GM12878 (cell line): ENCODE results near the gene ADPRHL1. TPM values are rescaled to one million over a fixed set of nuclear protein-coding genes. Genes with fewer than 3 reads are reported as not detected.

Experiments
- ATAC-seq: fragments of 200-7000 bp; cut with Tn5 transposase; 3 replicates; pipeline ENCODE4 v1.9.1; 2020; ENCODE audit warnings: mild to moderate bottlenecking, moderate library complexity
- BruUV-seq: library from RNA; stranded (reverse); fragments of 400-500 nt; replicated peaks from 2 replicates; lab custom pipeline; 2021; lab: Mats Ljungman, UMichigan
- CTCF ChIA-PET: fragments of 300-600 bp; sonication (Branson Sonifier 250); formaldehyde crosslinking; extraction: SDS; loops from one replicate; lab custom pipeline; 2021; ENCODE audit warnings: inconsistent platforms; lab: Yijun Ruan, JAX
- POLR2A ChIA-PET: fragments of 350-600 bp; formaldehyde crosslinking; extraction: SDS; loops from one replicate; lab custom pipeline; 2021; ENCODE audit warnings: inconsistent platforms; lab: Charles Lee
- RAD21 ChIA-PET: fragments of 300-600 bp; sonication (Branson Sonifier 250); formaldehyde crosslinking; loops from one replicate; lab custom pipeline; 2023; ENCODE audit warnings: antibody characterized with exemption; ENCODE audit not compliant: unreplicated experiment; lab: Charles Lee
- SMC1A ChIA-PET: fragments of 300-600 bp; sonication (Branson Sonifier 250); formaldehyde crosslinking; loops from one replicate; lab custom pipeline; 2023; ENCODE audit not compliant: unreplicated experiment, uncharacterized antibody; lab: Charles Lee
- DNase-seq: peaks from one replicate; pipeline ENCODE4 v3.0.0-alpha.2; 2011; ENCODE audit warnings: low read depth, low spot score
- FAIRE-seq: peaks from 3 replicates; lab custom pipeline; 2011; peaks lifted over from hg19 to GRCh38; lab: Jason Lieb, UNC
- H2AFZ ChIP-seq: 2 replicates; pipeline ENCODE4 v1.6.0; 2011; ENCODE audit warnings: low read depth, low read length, control low read depth; ENCODE audit not compliant: control insufficient read depth
- H3K27ac ChIP-seq: 2 replicates; pipeline ENCODE4 v1.5.1; 2011; ENCODE audit warnings: control low read depth; ENCODE audit not compliant: control insufficient read depth, insufficient read depth
- H3K27me3 ChIP-seq, 2 experiments: replicated peaks in 1 of 2; 2 replicates each; pipeline versions ENCODE4 v1.6.0 to v1.6.1; 2011; ENCODE audit warnings: low read length in 1 of 2; ENCODE audit not compliant: control insufficient read depth in 2 of 2, insufficient read depth in 2 of 2
- H3K36me3 ChIP-seq, 2 experiments: 2 replicates each; pipeline ENCODE4 v1.5.1; 2011; ENCODE audit warnings: low read length in 1 of 2; ENCODE audit not compliant: control insufficient read depth in 2 of 2, insufficient read depth in 2 of 2
- H3K4me1 ChIP-seq: 2 replicates; pipeline ENCODE4 v1.6.1; 2011; ENCODE audit warnings: mild to moderate bottlenecking, low read length, moderate library complexity, mixed read lengths; ENCODE audit not compliant: control insufficient read depth, insufficient read depth
- H3K4me2 ChIP-seq: 2 replicates; pipeline ENCODE4 v1.6.0; 2011; ENCODE audit warnings: control low read depth; ENCODE audit not compliant: control insufficient read depth, insufficient read depth
- H3K4me3 ChIP-seq: fragments of 200-600 bp; sonication (generic); 2 replicates; pipeline ENCODE4 v1.5.1; 2016
- H3K79me2 ChIP-seq: 2 replicates; pipeline ENCODE4 v1.6.0; 2011; ENCODE audit warnings: low read length; ENCODE audit not compliant: control insufficient read depth, insufficient read depth
- H3K9ac ChIP-seq: 2 replicates; pipeline ENCODE4 v1.8.0; 2011; ENCODE audit warnings: low read length, control low read depth, mixed read lengths; ENCODE audit not compliant: control insufficient read depth, insufficient read depth
- H3K9me3 ChIP-seq: replicated peaks from 3 replicates; pipeline ENCODE4 v1.5.1; 2011; ENCODE audit warnings: mild to moderate bottlenecking, low read length; ENCODE audit not compliant: control insufficient read depth, insufficient read depth
- H4K20me1 ChIP-seq: 2 replicates; pipeline ENCODE4 v1.6.0; 2011; ENCODE audit not compliant: control insufficient read depth, insufficient read depth
- CBX5 ChIP-seq: sonication (generic); IDR thresholded peaks from 2 replicates; pipeline ENCODE4 v1.6.1; 2016; ENCODE audit warnings: low read depth, moderate library complexity, mild to moderate bottlenecking, inconsistent platforms
- E2F8 ChIP-seq: fragments of 450-650 bp; IDR thresholded peaks from 2 replicates; pipeline ENCODE4 v1.6.1; 2018; ENCODE audit warnings: mild to moderate bottlenecking, low read depth, moderate library complexity; ENCODE audit not compliant: partially characterized antibody
- HDAC2 ChIP-seq: fragments of 200-600 bp; sonication (generic); IDR thresholded peaks from 2 replicates; pipeline ENCODE4 v1.6.1; 2017
- HSF1 ChIP-seq: fragments of 150-350 bp; IDR thresholded peaks from 2 replicates; pipeline ENCODE4 v1.6.1; 2014; ENCODE audit warnings: mild to moderate bottlenecking, low read depth, low read length
- LARP7 ChIP-seq: fragments of 450-650 bp; IDR thresholded peaks from 2 replicates; pipeline ENCODE4 v1.6.1; 2017; ENCODE audit warnings: mild to moderate bottlenecking
- MLLT1 ChIP-seq: fragments of 450-650 bp; IDR thresholded peaks from 2 replicates; pipeline ENCODE4 v1.6.1; 2016; ENCODE audit warnings: mild to moderate bottlenecking
- MYB ChIP-seq: fragments of 150-350 bp; IDR thresholded peaks from 2 replicates; pipeline ENCODE4 v1.6.1; 2014; ENCODE audit warnings: mild to moderate bottlenecking, low read depth, low read length, borderline replicate concordance
- NBN ChIP-seq: fragments of 450-650 bp; IDR thresholded peaks from 2 replicates; pipeline ENCODE4 v1.6.1; 2016
- NFXL1 ChIP-seq: fragments of 450-650 bp; IDR thresholded peaks from 2 replicates; pipeline ENCODE4 v1.6.1; 2017; ENCODE audit warnings: antibody characterized with exemption, mild to moderate bottlenecking, borderline replicate concordance
- RB1 ChIP-seq: fragments of 450-650 bp; formaldehyde crosslinking; IDR thresholded peaks from 2 replicates; pipeline ENCODE4 v1.6.1; 2017; ENCODE audit warnings: mild to moderate bottlenecking, borderline replicate concordance
- SMARCA5 ChIP-seq: fragments of 450-650 bp; IDR thresholded peaks from 2 replicates; pipeline ENCODE4 v1.6.1; 2017; ENCODE audit warnings: mild to moderate bottlenecking
- YBX1 ChIP-seq: fragments of 450-650 bp; IDR thresholded peaks from 2 replicates; pipeline ENCODE4 v1.6.1; 2016; ENCODE audit warnings: antibody characterized with exemption
- ZNF687 ChIP-seq: fragments of 450-650 bp; IDR thresholded peaks from 2 replicates; pipeline ENCODE4 v1.6.1; 2017; ENCODE audit warnings: mild to moderate bottlenecking, moderate library complexity
- WGBS: methylation state at CpG from one replicate; pipeline ENCODE4 v1.1.6; 2016; ENCODE audit warnings: low lambda C conversion rate; ENCODE audit not compliant: insufficient replicate concordance, insufficient coverage; ENCODE audit errors: missing lambda C conversion rate; 5-methylcytosine and 5-hydroxymethylcytosine counted together
- in situ Hi-C: fragments of 300-500 bp; cut with MboI; formaldehyde crosslinking; loops from 9 replicates; pipeline ENCODE4 v1.14.3; 2018; ENCODE audit warnings: mixed read lengths
- intact Hi-C: fragments of 100-400 bp; cut with micrococcal nuclease; formaldehyde crosslinking; loops from one replicate; pipeline ENCODE4 v1.14.2; 2022; ENCODE audit not compliant: unreplicated experiment
- polyA plus RNA-seq, 11 experiments: library from polyadenylated mRNA; depleted of rRNA in 4 of 11; unstranded in 6 of 11; stranded (reverse) in 5 of 11; fragments of >200 nt; fragmentation: Nextera tagmentation in 4 of 11; fragmentation: Illumina TruSeq in 1 of 11; extraction: Ambion mirVana in 4 of 11; extraction: Trizol in 1 of 11; gene quantifications; 1 replicate in 1 of 11; 2 replicates in 10 of 11; pipeline versions ENCODE4 v1.2.1 to v1.2.3, GENCODE V29; 2011 to 2016; ENCODE audit warnings: inconsistent platforms in 2 of 11, missing spikeins in 2 of 11, low read depth in 1 of 11
- total RNA-seq, 4 experiments: library from RNA; depleted of rRNA in 3 of 4; stranded (reverse); fragments of >200 nt in 3 of 4; fragmentation: Illumina TruSeq in 1 of 4; extraction: Trizol in 1 of 4; gene quantifications; 2 replicates each; pipeline versions ENCODE4 v1.2.1 to v1.2.3, GENCODE V29; 2013 to 2021

ADPRHL1 gene
- total and polyA plus RNA-seq, 10 of the 15 experiments (the other 5 are each of a cell fraction or from before 2014, with no cell fraction given) = 0.05 to 1.9 (median 1.0) TPM

GRCh38 chr13:113397608-113398425 is 55.5 kb downstream of the ADPRHL1 start:
- DNase-seq (no peak), FAIRE-seq (no peak), ATAC-seq (no peak)
- H2AFZ ChIP-seq = no peak overlapping the region
- H3K4me3 ChIP-seq = no peak overlapping the region
- ChIA-PET POLR2A (no interaction called here), RAD21 (no interaction called here), CTCF (interaction anchor here (1.0 kb wide), 1 partner anchor 455 kb away, joined by 3 read pairs; no protein-coding TSS in a partner anchor), SMC1A (no interaction called here)
- no peaks in the 10 kb centered on the region for H3K4me1 ChIP-seq
- H3K36me3 ChIP-seq = no peaks in the 10 kb centered on the region
- no peak overlapping the region for H3K4me2 ChIP-seq
- H3K27ac ChIP-seq = no peak overlapping the region
- H3K9ac ChIP-seq = no peak overlapping the region
- H3K27me3 ChIP-seq = no peaks in the 10 kb centered on the region
- BruUV-seq = no TSS peak
- H4K20me1 ChIP-seq = no peaks in the 10 kb centered on the region
- WGBS = 40% methylated on average over 20 of the region's 20 CpGs
- intact Hi-C loops (loop anchor here (10.0 kb wide), 1 partner anchor 373 kb away; no protein-coding TSS in a partner anchor), in situ Hi-C loops (no loop called here)
- H3K79me2 ChIP-seq = no peaks in the 10 kb centered on the region
- no peaks in the 10 kb centered on the region for H3K9me3 ChIP-seq
- no peak for TF ChIP-seq MYB
- no peak for TF ChIP-seq NBN
- TF ChIP-seq HSF1 = no peak
- no peak for TF ChIP-seq CBX5
- no peak for TF ChIP-seq MLLT1
- no peak for TF ChIP-seq YBX1
- TF ChIP-seq HDAC2 = no peak
- no peak for TF ChIP-seq LARP7
- no peak for TF ChIP-seq NFXL1
- TF ChIP-seq E2F8 = no peak
- no peak for TF ChIP-seq RB1
- TF ChIP-seq SMARCA5 = no peak
- no peak for TF ChIP-seq ZNF687
